Stimulated activated CD4-positive, alpha-beta T cell treated with anti-CD3 and anti-CD28 coated beads, TNF-alpha, amount 100 ng/mL, for 1 hour (primary cell): ENCODE measurements around the gene DIS3L2.
"Not testable (repeated sequence)": the region's sequence is repeated elsewhere in the genome, so short reads cannot be mapped to it uniquely, and the experiment has no call there.

Source experiments
- DNase-seq, 3 donors: peaks; one replicate each; pipeline ENCODE4 v3.0.0-alpha.2; 2020; ENCODE audit warnings: low read depth in 3 of 3, low spot score in 1 of 3

The DIS3L2 gene

GRCh38 chr2:232008907-232009638 lies 47.6 kb downstream of the DIS3L2 start:
- no peak for DNase-seq

- no peak for DNase-seq
These were observed 48.2 kb downstream of the DIS3L2 start for GRCh38 chr2:232009639-232010274.

- DNase-seq, result no peak
These were observed 52.3 kb downstream of the DIS3L2 start for GRCh38 chr2:232013701-232014353.

GRCh38 chr2:232014681-232015080 lies 53.2 kb downstream of the DIS3L2 start:
- no peak for DNase-seq

- no peak for DNase-seq
These were observed 56.7 kb downstream of the DIS3L2 start for GRCh38 chr2:232018181-232018580.

GRCh38 chr2:232022718-232023117 lies 61.2 kb downstream of the DIS3L2 start:
- DNase-seq, result no peak

- DNase-seq, result no peak
These were observed 61.9 kb downstream of the DIS3L2 start for GRCh38 chr2:232023426-232023825.

- DNase-seq, result no peak
These were observed 62.9 kb downstream of the DIS3L2 start for GRCh38 chr2:232024457-232024856.

- no peak for DNase-seq
These were observed 65.4 kb downstream of the DIS3L2 start for GRCh38 chr2:232026910-232027309.

- DNase-seq, result no peak
These were observed 66.0 kb downstream of the DIS3L2 start for GRCh38 chr2:232027530-232027929.

- DNase-seq, result no peak
These were observed 66.6 kb downstream of the DIS3L2 start for GRCh38 chr2:232028071-232028470.

GRCh38 chr2:232028631-232029030 lies 67.1 kb downstream of the DIS3L2 start:
- no peak for DNase-seq

GRCh38 chr2:232029346-232029745 lies 67.8 kb downstream of the DIS3L2 start:
- DNase-seq, result no peak

- no peak for DNase-seq
These were observed 68.7 kb downstream of the DIS3L2 start for GRCh38 chr2:232030229-232030628.

GRCh38 chr2:232035292-232035691 lies 73.8 kb downstream of the DIS3L2 start:
- DNase-seq, result not testable (repeated sequence)

GRCh38 chr2:232036876-232037275 lies 75.4 kb downstream of the DIS3L2 start:
- not testable (repeated sequence) for DNase-seq

- no peak for DNase-seq
These were observed 76.9 kb downstream of the DIS3L2 start for GRCh38 chr2:232038251-232038880.

GRCh38 chr2:232038881-232039485 lies 77.5 kb downstream of the DIS3L2 start:
- DNase-seq, result no peak

GRCh38 chr2:232042911-232043574 lies 81.5 kb downstream of the DIS3L2 start:
- DNase-seq, result no peak

- no peak for DNase-seq
These were observed 82.5 kb downstream of the DIS3L2 start for GRCh38 chr2:232043966-232044365.

GRCh38 chr2:232049350-232049749 lies 87.8 kb downstream of the DIS3L2 start:
- DNase-seq, result no peak
